LHCN-M2 (cell line): ENCODE measurements around the gene GCGR. TPM values are rescaled to one million over a fixed set of nuclear protein-coding genes. Genes with fewer than 3 reads are reported as not detected.

Source experiments
- DNase-seq: peaks from one replicate; pipeline ENCODE4 v3.0.0-alpha.2; 2012; ENCODE audit warnings: low read depth
- polyA plus RNA-seq: library from polyadenylated mRNA; unstranded; fragments of >200 nt; gene quantifications from one replicate; pipeline ENCODE4 v1.2.1, GENCODE V29; 2012; ENCODE audit warnings: missing spikeins
- total RNA-seq: library from RNA; depleted of rRNA; stranded (reverse); fragments of >200 nt; gene quantifications from 2 replicates; pipeline ENCODE4 v1.2.3, GENCODE V29; 2014; rRNA removed

The GCGR gene
- not detected in 2 replicates for total RNA-seq
- polyA plus RNA-seq, result not detected

GRCh38 chr17:81803728-81804558, at the start of gene GCGR:
Gene GCGR, plus strand, starts transcription at chr17:81804150. Its CDS starts 4,869 bp downstream, at chr17:81809019.
- DNase-seq, result no peak

GRCh38 chr17:81792675-81793615, 11.0 kb upstream of the GCGR start:
- DNase-seq, result no peak

- no peak for DNase-seq
These were observed 9.9 kb upstream of the GCGR start for GRCh38 chr17:81794074-81794476.

GRCh38 chr17:81794509-81794908, 9.4 kb upstream of the GCGR start:
- DNase-seq, result peak; percentile 19

- no peak for DNase-seq
These were observed 2.6 kb upstream of the GCGR start for GRCh38 chr17:81801327-81801726.

- no peak for DNase-seq
These were observed 1.7 kb upstream of the GCGR start for GRCh38 chr17:81802048-81802758.

- DNase-seq, result no peak
These were observed 900 bp upstream of the GCGR start for GRCh38 chr17:81802856-81803643.

- DNase-seq, result no peak
These were observed 829 bp downstream of the GCGR start for GRCh38 chr17:81804559-81805399.

GRCh38 chr17:81805707-81806460, 1.9 kb downstream of the GCGR start:
- no peak for DNase-seq

- DNase-seq, result no peak
These were observed 2.7 kb downstream of the GCGR start for GRCh38 chr17:81806461-81807209.

- no peak for DNase-seq
These were observed 3.3 kb downstream of the GCGR start for GRCh38 chr17:81807210-81807719.

GRCh38 chr17:81807839-81808238, 3.9 kb downstream of the GCGR start:
- no peak for DNase-seq

- DNase-seq, result no peak
These were observed 5.0 kb downstream of the GCGR start for GRCh38 chr17:81808778-81809555.

GRCh38 chr17:81809556-81809998, 5.6 kb downstream of the GCGR start:
- no peak for DNase-seq

- DNase-seq, result no peak
These were observed 6.5 kb downstream of the GCGR start for GRCh38 chr17:81810476-81810875.

- no peak for DNase-seq
These were observed 7.1 kb downstream of the GCGR start for GRCh38 chr17:81810892-81811704.
